A549 (cell line): Measurements from ENCODE around the gene GPR35. TPM values are rescaled to one million over a fixed set of nuclear protein-coding genes. Genes with fewer than 3 reads are reported as not detected.

ENCODE experiments used
- ATAC-seq, 2 experiments: fragments of 200-7000 bp in 1 of 2; fragments of >200 bp in 1 of 2; cut with Nextera tagmentation in 1 of 2; cut with Tn5 transposase in 1 of 2; 3 replicates each; pipeline versions ENCODE4 v1.8.0 to v1.9.1; 2018 to 2020; ENCODE audit warnings: mild to moderate bottlenecking in 1 of 2, moderate library complexity in 1 of 2
- CTCF ChIA-PET: fragments of 300-600 bp; sonication (Branson Sonifier 250); formaldehyde crosslinking; extraction: SDS; loops from one replicate; lab custom pipeline; 2021; ENCODE audit warnings: antibody characterized with exemption, inconsistent platforms; lab: Yijun Ruan, JAX
- POLR2A ChIA-PET: fragments of 350-600 bp; formaldehyde crosslinking; extraction: SDS; loops from one replicate; lab custom pipeline; 2021; ENCODE audit warnings: antibody characterized with exemption, inconsistent platforms; lab: Yijun Ruan, JAX
- DNase-seq, 2 experiments: peaks; one replicate each; pipeline versions ENCODE4 v3.0.0 to v3.0.0-alpha.2; 2011 to 2016; ENCODE audit warnings: low read depth in 1 of 2, low spot score in 1 of 2
- FAIRE-seq: peaks from 2 replicates; lab custom pipeline; 2011; peaks lifted over from hg19 to GRCh38; lab: Jason Lieb, UNC
- H3K27ac ChIP-seq, 2 experiments: fragments of >200 bp; sonication (Bioruptor Twin); formaldehyde crosslinking; 3 replicates each; pipeline ENCODE4 v1.5.1; 2016 to 2017
- H3K4me1 ChIP-seq: fragments of >200 bp; sonication (Bioruptor Twin); formaldehyde crosslinking; 3 replicates; pipeline ENCODE4 v1.6.1; 2016
- H3K4me2 ChIP-seq: fragments of >200 bp; sonication (Bioruptor Twin); formaldehyde crosslinking; 3 replicates; pipeline ENCODE4 v1.6.1; 2016
- H3K4me3 ChIP-seq: fragments of >200 bp; sonication (Bioruptor Twin); formaldehyde crosslinking; 3 replicates; pipeline ENCODE4 v1.5.1; 2016
- H3K9me3 ChIP-seq: fragments of >200 bp; sonication (Bioruptor Twin); formaldehyde crosslinking; 3 replicates; pipeline ENCODE4 v1.6.1; 2016
- CBX2 ChIP-seq: fragments of 200-600 bp; sonication (generic); IDR thresholded peaks from 2 replicates; pipeline ENCODE4 v1.6.1; 2016; ENCODE audit warnings: low read depth, mild to moderate bottlenecking, borderline replicate concordance
- CBX8 ChIP-seq: fragments of 200-600 bp; sonication (generic); IDR thresholded peaks from 2 replicates; pipeline ENCODE4 v1.6.1; 2016
- CHD4 ChIP-seq: fragments of 200-600 bp; sonication (generic); IDR thresholded peaks from 2 replicates; pipeline ENCODE4 v1.6.1; 2016; ENCODE audit warnings: antibody characterized with exemption, mild to moderate bottlenecking, borderline replicate concordance
- CTCF ChIP-seq: fragments of >200 bp; sonication (Bioruptor Twin); formaldehyde crosslinking; IDR thresholded peaks from 3 replicates; pipeline ENCODE4 v1.5.1; 2016
- EHF ChIP-seq: fragments of 250-450 bp; sonication (Bioruptor Pico); IDR thresholded peaks from 2 replicates; pipeline ENCODE4 v1.5.0; 2020; ENCODE audit warnings: mild to moderate bottlenecking
- EHMT2 ChIP-seq: fragments of 200-600 bp; sonication (generic); IDR thresholded peaks from 2 replicates; pipeline ENCODE4 v1.6.1; 2016; ENCODE audit warnings: antibody characterized with exemption, low read depth, mild to moderate bottlenecking, moderate library complexity
- EP300 ChIP-seq, 2 experiments: fragments of >200 bp; sonication (Bioruptor Twin); formaldehyde crosslinking; IDR thresholded peaks; 2 replicates in 1 of 2; 3 replicates in 1 of 2; pipeline ENCODE4 v1.6.1; 2016 to 2017
- ESRRA ChIP-seq: fragments of 150-350 bp; IDR thresholded peaks from 2 replicates; pipeline ENCODE4 v1.6.1; 2014; ENCODE audit warnings: mild to moderate bottlenecking, low read length, borderline replicate concordance
- FOSB ChIP-seq: fragments of 250-450 bp; sonication (Bioruptor Pico); IDR thresholded peaks from 2 replicates; pipeline ENCODE4 v1.5.0; 2020; ENCODE audit warnings: mild to moderate bottlenecking, moderate library complexity
- FOSL2 ChIP-seq, 2 experiments: fragments of 450-650 bp in 1 of 2; fragments of >200 bp in 1 of 2; sonication (Bioruptor Twin) in 1 of 2; formaldehyde crosslinking; IDR thresholded peaks; 2 replicates each; pipeline versions ENCODE4 v1.5.0 to v1.6.1; 2016 to 2020; ENCODE audit warnings: mild to moderate bottlenecking in 1 of 2, moderate library complexity in 1 of 2
- FOXS1 ChIP-seq: fragments of 250-450 bp; sonication (Bioruptor Pico); IDR thresholded peaks from 2 replicates; pipeline ENCODE4 v1.5.0; 2020; ENCODE audit warnings: mild to moderate bottlenecking, moderate library complexity
- HDAC2 ChIP-seq: fragments of 200-600 bp; sonication (generic); IDR thresholded peaks from 2 replicates; pipeline ENCODE4 v1.6.1; 2016
- JUN ChIP-seq, 2 experiments: fragments of >200 bp; sonication (Bioruptor Twin); formaldehyde crosslinking; IDR thresholded peaks; 2 replicates in 1 of 2; 3 replicates in 1 of 2; pipeline ENCODE4 v1.6.1; 2016 to 2017
- JUNB ChIP-seq: fragments of >200 bp; sonication (Bioruptor Twin); formaldehyde crosslinking; IDR thresholded peaks from 2 replicates; pipeline ENCODE4 v1.6.1; 2016
- KDM1A ChIP-seq: fragments of 200-600 bp; sonication (generic); IDR thresholded peaks from 2 replicates; pipeline ENCODE4 v1.6.1; 2016; ENCODE audit warnings: low read depth, mild to moderate bottlenecking
- KDM5A ChIP-seq: fragments of 200-600 bp; sonication (generic); IDR thresholded peaks from 2 replicates; pipeline ENCODE4 v1.6.1; 2016; ENCODE audit warnings: antibody characterized with exemption, mild to moderate bottlenecking
- MAX ChIP-seq: IDR thresholded peaks from 2 replicates; pipeline ENCODE4 v1.6.1; 2012
- MYC ChIP-seq: IDR thresholded peaks from 2 replicates; pipeline ENCODE4 v1.6.1; 2012; ENCODE audit warnings: mild to moderate bottlenecking, inconsistent platforms, low read length, improper control_type of control experiment, borderline replicate concordance
- NPAS2 ChIP-seq: fragments of 250-450 bp; sonication (Bioruptor Pico); IDR thresholded peaks from 2 replicates; pipeline ENCODE4 v1.8.0; 2022; ENCODE audit warnings: mild to moderate bottlenecking, moderate library complexity, borderline replicate concordance
- NR3C1 ChIP-seq: fragments of >200 bp; sonication (Bioruptor Twin); formaldehyde crosslinking; IDR thresholded peaks from 3 replicates; pipeline ENCODE4 v1.6.1; 2017
- POLR2AphosphoS2 ChIP-seq: conservative IDR thresholded peaks from 2 replicates; pipeline ENCODE4 v1.6.1; 2012; ENCODE audit warnings: low read length, improper control_type of control experiment, inconsistent platforms
- RARB ChIP-seq: fragments of 250-450 bp; sonication (Bioruptor Pico); IDR thresholded peaks from 2 replicates; pipeline ENCODE4 v1.8.0; 2021; ENCODE audit warnings: mild to moderate bottlenecking, moderate library complexity
- RNF2 ChIP-seq: fragments of 200-600 bp; sonication (generic); IDR thresholded peaks from 2 replicates; pipeline ENCODE4 v1.6.1; 2016; ENCODE audit warnings: low read depth, mild to moderate bottlenecking, antibody characterized with exemption, moderate library complexity, borderline replicate concordance
- SMC3 ChIP-seq: fragments of >200 bp; sonication (Bioruptor Twin); formaldehyde crosslinking; IDR thresholded peaks from 3 replicates; pipeline ENCODE4 v1.6.1; 2018; ENCODE audit warnings: inconsistent platforms
- TFCP2L1 ChIP-seq: fragments of 250-450 bp; sonication (Bioruptor Pico); IDR thresholded peaks from 2 replicates; pipeline ENCODE4 v1.5.0; 2021; ENCODE audit warnings: mild to moderate bottlenecking
- TP53 ChIP-seq: fragments of 250-450 bp; sonication (Bioruptor Pico); IDR thresholded peaks from 2 replicates; pipeline ENCODE4 v1.5.0; 2021; ENCODE audit warnings: mild to moderate bottlenecking, moderate library complexity
- ZC3H11A ChIP-seq: fragments of 450-650 bp; IDR thresholded peaks from 2 replicates; pipeline ENCODE4 v1.6.1; 2014; ENCODE audit warnings: antibody characterized with exemption, mild to moderate bottlenecking
- WGBS: methylation state at CpG from one replicate; pipeline ENCODE4 v1.1.6; 2017; ENCODE audit errors: missing lambda C conversion rate; 5-methylcytosine and 5-hydroxymethylcytosine counted together
- polyA plus RNA-seq, 4 experiments: library from polyadenylated mRNA; depleted of rRNA in 3 of 4; stranded (reverse); fragments of >200 nt; fragmentation: RNase III in 1 of 4; extraction: RNeasy Plus Mini Kit Qiagen cat#74134 plus additional on column Dnase treatment in 1 of 4; gene quantifications; 2 replicates in 3 of 4; 3 replicates in 1 of 4; pipeline ENCODE4 v1.2.3, GENCODE V29; 2011 to 2017
- TF ChIP-seq, protein P1 (sequence below): fragments of 150-350 bp; IDR thresholded peaks from 2 replicates; pipeline ENCODE4 v1.6.1; 2014; ENCODE audit warnings: low read depth, mild to moderate bottlenecking, low read length
- TF ChIP-seq, protein P2 (sequence below): fragments of 200-600 bp; sonication (generic); IDR thresholded peaks from 2 replicates; pipeline ENCODE4 v1.6.1; 2016; ENCODE audit warnings: antibody characterized with exemption, mild to moderate bottlenecking, moderate library complexity
- TF ChIP-seq, protein P3 (sequence below): fragments of >200 bp; sonication (Bioruptor Twin); formaldehyde crosslinking; IDR thresholded peaks from 3 replicates; pipeline ENCODE4 v1.6.1; 2016

Gene GPR35
- polyA plus RNA-seq, 2 of the 4 experiments (the other 2 are of a cell fraction): 0.65 to 0.90 TPM

DNA sequence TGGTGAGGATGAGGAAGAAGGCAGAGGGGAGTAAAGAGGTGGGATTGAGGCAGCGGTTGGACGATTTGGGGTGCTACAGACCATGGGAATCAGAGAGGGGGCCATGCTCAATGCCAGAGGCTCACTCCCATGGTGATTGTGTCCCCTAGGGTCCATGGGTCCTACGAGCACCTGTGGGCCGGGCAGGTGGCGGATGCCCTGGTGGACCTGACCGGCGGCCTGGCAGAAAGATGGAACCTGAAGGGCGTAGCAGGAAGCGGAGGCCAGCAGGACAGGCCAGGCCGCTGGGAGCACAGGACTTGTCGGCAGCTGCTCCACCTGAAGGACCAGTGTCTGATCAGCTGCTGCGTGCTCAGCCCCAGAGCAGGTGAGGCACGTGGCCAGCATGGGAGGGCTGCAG is 33.5 kb upstream of the GPR35 start:
- Histone ChIP-seq H3K4me3 (no peak overlapping the region), H3K27ac (no peak overlapping the region), H3K4me2 (no peak overlapping the region), H3K4me1 (peaks cover 12% of the 10 kb centered on the region), H3K9me3 (no peaks in the 10 kb centered on the region)
- POLR2A ChIA-PET: no interaction called here
- WGBS: 92% methylated on average over 13 of the region's 13 CpGs
- ATAC-seq: no peak
- TF ChIP-seq NR3C1: no peak
- no peak for TF ChIP-seq MYC
- no peak for TF ChIP-seq KDM5A
- TF ChIP-seq CTCF: no peak
- TF ChIP-seq KDM1A: no peak
- TF ChIP-seq CBX8: no peak
- no peak for TF ChIP-seq JUN (IDR thresholded peaks at IDR 0.05)
- TF ChIP-seq EHMT2: no peak
- no peak for TF ChIP-seq CHD4
- TF ChIP-seq NPAS2 (CRISPR knock-in tag): no peak
- no peak for TF ChIP-seq HDAC2
- TF ChIP-seq TFCP2L1 (CRISPR knock-in tag): no peak
- no peak for TF ChIP-seq JUNB
- TF ChIP-seq RARB (CRISPR knock-in tag): no peak
- no peak for TF ChIP-seq RNF2
- no peak for FAIRE-seq
- CTCF ChIA-PET: interaction anchor here (1.0 to 2.0 kb wide), 2 partner anchors 12 to 25 kb away, joined by 4 to 5 read pairs; no protein-coding TSS in a partner anchor
- no peak for DNase-seq

DNA sequence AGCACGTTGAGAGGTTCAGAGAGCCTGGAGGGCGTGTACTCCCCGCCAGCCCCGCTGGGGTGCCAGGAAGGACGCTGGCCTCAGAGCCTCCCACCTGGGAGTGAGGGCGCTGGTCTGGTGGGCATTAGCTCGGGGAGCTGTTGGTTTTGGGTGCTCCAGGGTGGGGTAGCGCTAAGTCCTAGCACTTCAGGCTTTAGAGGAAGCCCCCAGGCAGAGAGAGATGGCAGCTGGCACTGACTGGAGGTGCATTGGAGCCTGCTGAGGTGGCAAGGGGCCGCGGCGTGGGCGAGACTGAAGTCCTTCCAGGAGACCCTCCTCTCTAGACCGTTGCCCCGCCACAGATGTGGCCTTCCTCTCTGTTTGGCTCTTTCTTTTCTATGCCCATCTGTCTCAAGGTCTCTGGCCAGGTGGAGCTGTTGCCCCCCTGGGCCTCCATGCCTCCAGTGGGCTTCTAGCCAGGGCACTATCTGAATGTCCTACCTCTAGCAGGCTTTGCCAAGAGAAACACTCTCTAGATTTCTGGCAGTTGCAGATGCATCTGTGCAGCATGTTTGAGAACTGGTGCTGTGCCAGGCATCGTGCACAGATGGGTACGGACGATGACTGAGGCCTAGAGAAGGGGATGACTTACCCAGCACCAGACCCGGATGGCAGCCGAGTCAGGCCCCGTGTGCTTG is 32.1 kb upstream of the GPR35 start:
- Histone ChIP-seq H3K4me1 (peaks cover 4% of the 10 kb centered on the region; the same call in 2 of the 3 replicates), H3K4me2 (no peak overlapping the region), H3K4me3 (no peak overlapping the region), H3K27ac (no peak overlapping the region), H3K9me3 (no peaks in the 10 kb centered on the region)
- no peak for FAIRE-seq
- ChIA-PET POLR2A (no interaction called here), CTCF (interaction anchor here (1.0 to 2.0 kb wide), 3 partner anchors 11 to 247 kb away, joined by 3 to 5 read pairs (median 4); no protein-coding TSS in a partner anchor)
- DNase-seq: no peak
- no peak for ATAC-seq
- WGBS: 87% methylated on average over 19 of the region's 20 CpGs
- TF ChIP-seq FOSL2 (IDR thresholded peaks at IDR 0.05) (no peak), FOSL2 (CRISPR knock-in tag; IDR thresholded peaks at IDR 0.05) (no peak), EP300 (IDR thresholded peaks at IDR 0.05) (no peak), FOXS1 (CRISPR knock-in tag) (no peak), RARB (CRISPR knock-in tag) (no peak), POLR2AphosphoS2 (no peak), CBX2 (no peak), FOSB (CRISPR knock-in tag) (no peak), SMC3 (no peak), ESRRA (no peak), EHF (CRISPR knock-in tag) (no peak), RNF2 (no peak), TP53 (CRISPR knock-in tag) (no peak), HDAC2 (no peak), MAX (no peak), ZC3H11A (no peak), NPAS2 (CRISPR knock-in tag) (no peak)
- TF ChIP-seq, protein P1, sequence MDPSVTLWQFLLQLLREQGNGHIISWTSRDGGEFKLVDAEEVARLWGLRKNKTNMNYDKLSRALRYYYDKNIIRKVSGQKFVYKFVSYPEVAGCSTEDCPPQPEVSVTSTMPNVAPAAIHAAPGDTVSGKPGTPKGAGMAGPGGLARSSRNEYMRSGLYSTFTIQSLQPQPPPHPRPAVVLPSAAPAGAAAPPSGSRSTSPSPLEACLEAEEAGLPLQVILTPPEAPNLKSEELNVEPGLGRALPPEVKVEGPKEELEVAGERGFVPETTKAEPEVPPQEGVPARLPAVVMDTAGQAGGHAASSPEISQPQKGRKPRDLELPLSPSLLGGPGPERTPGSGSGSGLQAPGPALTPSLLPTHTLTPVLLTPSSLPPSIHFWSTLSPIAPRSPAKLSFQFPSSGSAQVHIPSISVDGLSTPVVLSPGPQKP: no peak
- TF ChIP-seq, protein P2, sequence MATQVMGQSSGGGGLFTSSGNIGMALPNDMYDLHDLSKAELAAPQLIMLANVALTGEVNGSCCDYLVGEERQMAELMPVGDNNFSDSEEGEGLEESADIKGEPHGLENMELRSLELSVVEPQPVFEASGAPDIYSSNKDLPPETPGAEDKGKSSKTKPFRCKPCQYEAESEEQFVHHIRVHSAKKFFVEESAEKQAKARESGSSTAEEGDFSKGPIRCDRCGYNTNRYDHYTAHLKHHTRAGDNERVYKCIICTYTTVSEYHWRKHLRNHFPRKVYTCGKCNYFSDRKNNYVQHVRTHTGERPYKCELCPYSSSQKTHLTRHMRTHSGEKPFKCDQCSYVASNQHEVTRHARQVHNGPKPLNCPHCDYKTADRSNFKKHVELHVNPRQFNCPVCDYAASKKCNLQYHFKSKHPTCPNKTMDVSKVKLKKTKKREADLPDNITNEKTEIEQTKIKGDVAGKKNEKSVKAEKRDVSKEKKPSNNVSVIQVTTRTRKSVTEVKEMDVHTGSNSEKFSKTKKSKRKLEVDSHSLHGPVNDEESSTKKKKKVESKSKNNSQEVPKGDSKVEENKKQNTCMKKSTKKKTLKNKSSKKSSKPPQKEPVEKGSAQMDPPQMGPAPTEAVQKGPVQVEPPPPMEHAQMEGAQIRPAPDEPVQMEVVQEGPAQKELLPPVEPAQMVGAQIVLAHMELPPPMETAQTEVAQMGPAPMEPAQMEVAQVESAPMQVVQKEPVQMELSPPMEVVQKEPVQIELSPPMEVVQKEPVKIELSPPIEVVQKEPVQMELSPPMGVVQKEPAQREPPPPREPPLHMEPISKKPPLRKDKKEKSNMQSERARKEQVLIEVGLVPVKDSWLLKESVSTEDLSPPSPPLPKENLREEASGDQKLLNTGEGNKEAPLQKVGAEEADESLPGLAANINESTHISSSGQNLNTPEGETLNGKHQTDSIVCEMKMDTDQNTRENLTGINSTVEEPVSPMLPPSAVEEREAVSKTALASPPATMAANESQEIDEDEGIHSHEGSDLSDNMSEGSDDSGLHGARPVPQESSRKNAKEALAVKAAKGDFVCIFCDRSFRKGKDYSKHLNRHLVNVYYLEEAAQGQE: no peak
- TF ChIP-seq, protein P3, sequence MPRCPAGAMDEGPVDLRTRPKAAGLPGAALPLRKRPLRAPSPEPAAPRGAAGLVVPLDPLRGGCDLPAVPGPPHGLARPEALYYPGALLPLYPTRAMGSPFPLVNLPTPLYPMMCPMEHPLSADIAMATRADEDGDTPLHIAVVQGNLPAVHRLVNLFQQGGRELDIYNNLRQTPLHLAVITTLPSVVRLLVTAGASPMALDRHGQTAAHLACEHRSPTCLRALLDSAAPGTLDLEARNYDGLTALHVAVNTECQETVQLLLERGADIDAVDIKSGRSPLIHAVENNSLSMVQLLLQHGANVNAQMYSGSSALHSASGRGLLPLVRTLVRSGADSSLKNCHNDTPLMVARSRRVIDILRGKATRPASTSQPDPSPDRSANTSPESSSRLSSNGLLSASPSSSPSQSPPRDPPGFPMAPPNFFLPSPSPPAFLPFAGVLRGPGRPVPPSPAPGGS: no peak
